Measurements from ENCODE around the gene CD274.
"Not testable (repeated sequence)": the region's sequence is repeated elsewhere in the genome, so short reads cannot be mapped to it uniquely, and the experiment has no call there.

Gene CD274

GRCh38 chr9:5494765-5495164, 44.4 kb downstream of the CD274 start:
- DNase-seq (ENCODE audit: low read depth in 1 of 2, low spot score in 1 of 2), result not testable (repeated sequence)

- DNase-seq (ENCODE audit: low read depth in 1 of 2, low spot score in 1 of 2), result no peak
Observed at GRCh38 chr9:5499157-5499556, 48.8 kb downstream of the CD274 start.

DNA sequence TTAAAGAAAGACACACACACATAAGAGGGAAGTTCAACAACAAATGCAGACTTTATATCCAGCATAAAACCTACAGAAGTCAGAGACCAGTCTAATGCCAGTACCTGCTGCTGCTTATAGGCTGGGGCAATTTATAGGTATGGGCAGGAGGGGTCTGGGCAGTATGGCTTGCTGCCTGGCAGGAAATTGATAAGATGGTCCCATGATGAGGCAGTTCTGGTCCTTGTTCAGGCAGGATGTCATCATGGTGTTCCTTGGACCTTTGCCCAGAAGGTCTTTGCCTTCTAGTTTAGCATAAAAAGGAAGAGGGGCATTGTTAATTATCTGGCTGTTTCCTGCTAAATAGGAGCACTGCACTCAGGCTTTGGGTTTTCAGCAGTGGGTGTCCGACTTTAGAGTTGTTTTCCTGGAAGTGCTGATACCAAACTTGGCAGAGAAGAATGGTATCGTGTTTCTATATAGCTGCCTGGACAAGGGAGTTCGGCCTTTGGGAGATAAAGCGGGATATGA, 49.6 kb downstream of the CD274 start:
- DNase-seq (ENCODE audit: low read depth in 1 of 2, low spot score in 1 of 2), result no peak

DNA sequence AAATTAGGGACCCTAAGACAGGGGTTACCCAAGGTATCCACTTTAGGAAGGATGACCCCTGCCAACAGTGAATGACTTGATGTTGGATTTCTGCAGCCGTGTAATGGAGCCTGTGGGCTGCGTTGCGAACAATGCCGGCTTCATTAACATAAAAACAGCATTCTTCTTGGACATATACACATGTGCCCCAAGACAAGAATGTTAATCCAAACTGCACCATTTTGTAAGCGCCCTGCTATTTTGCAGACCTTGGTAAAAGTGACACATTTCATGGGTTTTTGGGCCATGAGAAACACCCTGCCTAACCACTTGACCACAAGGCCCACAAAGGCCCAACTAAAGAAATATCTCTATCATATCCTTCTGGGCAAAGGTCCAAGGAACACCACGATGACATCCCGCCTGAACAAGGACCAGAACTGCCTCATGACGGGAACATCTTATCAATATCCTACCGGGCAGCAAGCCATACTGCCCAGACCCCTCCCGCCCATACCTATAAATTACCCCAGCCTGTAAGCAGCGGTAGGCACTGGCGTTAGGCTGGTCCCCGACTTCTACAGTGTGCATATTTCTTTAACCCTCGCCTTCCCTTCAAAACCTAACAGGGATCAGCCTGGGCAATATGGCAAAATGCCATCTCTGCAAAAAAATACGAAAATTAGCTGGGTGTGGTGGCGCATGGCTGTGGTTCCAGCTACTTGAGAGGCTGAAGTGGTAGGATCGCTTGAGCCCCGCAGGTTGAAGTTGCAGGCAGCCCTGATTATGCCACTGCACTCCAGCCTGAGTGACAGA, 50.3 kb downstream of the CD274 start:
- no peak for DNase-seq (ENCODE audit: low read depth in 1 of 2, low spot score in 1 of 2)

DNA sequence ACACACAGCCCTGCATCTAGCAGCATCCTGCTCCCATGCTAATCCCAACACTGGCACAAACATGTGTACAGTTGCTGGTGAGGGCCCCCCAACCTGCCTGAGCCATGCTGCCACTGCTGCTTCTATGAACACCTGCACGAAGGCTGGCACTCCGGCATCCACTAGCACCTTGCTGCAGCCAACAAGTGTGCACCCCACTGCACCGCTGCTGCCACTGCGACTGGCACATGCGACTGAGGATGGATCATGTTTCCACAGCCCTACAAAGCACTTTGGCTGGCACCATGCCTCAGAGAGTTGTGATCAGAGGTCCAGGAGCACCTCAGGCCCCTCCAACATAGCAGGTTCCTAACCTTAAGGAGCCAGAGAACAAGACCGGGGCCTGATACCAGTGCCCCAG, 52.2 kb downstream of the CD274 start:
- DNase-seq (ENCODE audit: low read depth in 1 of 2, low spot score in 1 of 2), result no peak

DNA sequence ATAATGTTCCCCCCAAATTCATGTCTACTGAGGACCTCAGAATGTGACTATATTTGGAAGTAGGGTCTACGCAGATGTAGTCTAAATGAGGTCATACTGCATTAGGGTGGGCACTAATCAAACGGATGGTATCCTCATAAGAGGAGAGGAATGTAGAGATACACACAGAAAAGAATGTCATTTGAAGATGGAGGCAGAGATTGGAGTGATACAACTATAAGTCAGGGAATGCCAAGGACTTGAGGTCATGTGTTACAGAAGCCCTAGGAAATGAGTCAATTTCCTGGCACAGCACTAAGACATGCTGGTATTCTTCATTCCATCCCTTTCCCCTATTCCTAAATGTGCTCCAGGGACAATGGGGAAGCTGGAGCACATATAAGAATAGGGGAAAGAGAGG, 59.2 kb downstream of the CD274 start:
- DNase-seq (ENCODE audit: low read depth in 1 of 2, low spot score in 1 of 2), result no peak

DNA sequence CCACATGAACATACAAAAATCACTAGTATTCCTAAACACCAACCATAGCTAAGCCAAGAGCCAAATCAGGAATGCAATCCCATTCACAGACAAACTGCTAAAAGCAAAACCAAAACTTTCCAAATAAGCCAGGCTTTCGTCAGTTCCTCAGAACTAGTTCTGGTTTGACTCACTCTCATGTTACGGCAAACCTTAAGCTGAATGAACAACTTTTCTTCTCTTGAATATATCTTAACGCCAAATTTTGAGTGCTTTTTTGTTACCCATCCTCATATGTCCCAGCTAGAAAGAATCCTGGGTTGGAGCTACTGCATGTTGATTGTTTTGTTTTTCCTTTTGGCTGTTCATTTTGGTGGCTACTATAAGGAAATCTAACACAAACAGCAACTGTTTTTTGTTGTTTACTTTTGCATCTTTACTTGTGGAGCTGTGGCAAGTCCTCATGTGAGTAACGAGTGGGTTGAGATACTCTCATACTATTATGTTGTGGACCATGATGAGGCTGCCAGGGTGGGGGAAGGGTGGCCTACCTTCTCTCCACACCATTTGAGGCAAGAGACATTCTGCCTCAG, 60.1 kb downstream of the CD274 start, which contains the start of gene PDCD1LG2:
PDCD1LG2 (plus strand) TSS at position 172 of the 572 bp plus-strand sequence. CDS start 12,016 bp downstream, outside the sequence.
- peak in 1 of 2 donors; percentile 17 for DNase-seq (ENCODE audit: low read depth in 1 of 2, low spot score in 1 of 2)

- DNase-seq (ENCODE audit: low read depth in 1 of 2, low spot score in 1 of 2), result no peak
Observed at GRCh38 chr9:5510989-5511388, 60.6 kb downstream of the CD274 start.

DNA sequence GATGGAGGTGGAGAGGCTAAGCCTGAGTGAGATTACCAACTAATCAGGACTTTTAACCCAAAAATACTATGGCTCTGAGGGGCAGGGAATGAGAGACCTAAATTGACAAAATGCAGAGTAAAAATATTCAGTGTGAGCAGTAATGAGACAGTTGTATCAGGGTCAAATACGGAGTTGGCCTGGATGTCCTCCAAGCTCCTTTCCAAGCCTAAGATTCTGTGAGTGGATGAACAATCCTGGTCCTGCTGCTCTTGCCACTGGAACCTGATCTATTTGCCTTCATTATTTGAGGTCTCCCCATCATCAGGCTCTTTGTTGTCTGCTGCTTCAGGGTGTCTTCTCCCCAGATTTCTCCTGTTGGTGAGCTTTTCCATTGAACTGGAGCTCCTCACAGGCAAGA, 61.1 kb downstream of the CD274 start:
- no peak for DNase-seq (ENCODE audit: low read depth in 1 of 2, low spot score in 1 of 2)

DNA sequence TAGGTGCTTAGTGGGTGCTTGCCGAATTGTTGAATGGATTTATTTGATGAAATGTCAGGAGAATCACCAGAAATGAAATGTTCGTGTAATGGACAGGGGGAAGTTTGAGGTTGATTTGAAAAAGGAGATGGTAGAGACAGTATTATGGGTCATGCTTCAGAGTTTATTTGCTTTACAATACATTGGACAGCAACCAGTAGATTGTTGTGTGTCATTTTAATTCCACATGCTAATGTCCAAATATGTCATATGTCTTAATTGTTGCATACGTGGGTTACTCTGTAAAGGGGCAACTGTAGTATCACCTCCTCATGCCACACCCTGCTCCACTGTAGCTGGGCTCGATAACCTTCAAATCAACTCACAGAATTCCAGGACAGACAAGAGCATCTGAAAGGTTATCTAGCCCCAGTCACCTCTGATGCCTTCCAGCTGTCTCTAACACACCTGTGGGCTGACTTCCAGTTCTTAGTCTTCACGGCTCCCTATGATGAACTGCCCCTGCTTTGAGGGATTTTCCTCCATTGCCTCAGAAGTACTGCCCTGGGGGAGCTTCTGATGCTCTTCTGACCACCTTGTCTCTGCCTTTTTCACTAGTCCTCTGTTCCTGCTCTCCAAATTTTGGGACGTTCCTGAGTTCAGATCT, 61.7 kb downstream of the CD274 start:
- no peak for DNase-seq (ENCODE audit: low read depth in 1 of 2, low spot score in 1 of 2)

DNA sequence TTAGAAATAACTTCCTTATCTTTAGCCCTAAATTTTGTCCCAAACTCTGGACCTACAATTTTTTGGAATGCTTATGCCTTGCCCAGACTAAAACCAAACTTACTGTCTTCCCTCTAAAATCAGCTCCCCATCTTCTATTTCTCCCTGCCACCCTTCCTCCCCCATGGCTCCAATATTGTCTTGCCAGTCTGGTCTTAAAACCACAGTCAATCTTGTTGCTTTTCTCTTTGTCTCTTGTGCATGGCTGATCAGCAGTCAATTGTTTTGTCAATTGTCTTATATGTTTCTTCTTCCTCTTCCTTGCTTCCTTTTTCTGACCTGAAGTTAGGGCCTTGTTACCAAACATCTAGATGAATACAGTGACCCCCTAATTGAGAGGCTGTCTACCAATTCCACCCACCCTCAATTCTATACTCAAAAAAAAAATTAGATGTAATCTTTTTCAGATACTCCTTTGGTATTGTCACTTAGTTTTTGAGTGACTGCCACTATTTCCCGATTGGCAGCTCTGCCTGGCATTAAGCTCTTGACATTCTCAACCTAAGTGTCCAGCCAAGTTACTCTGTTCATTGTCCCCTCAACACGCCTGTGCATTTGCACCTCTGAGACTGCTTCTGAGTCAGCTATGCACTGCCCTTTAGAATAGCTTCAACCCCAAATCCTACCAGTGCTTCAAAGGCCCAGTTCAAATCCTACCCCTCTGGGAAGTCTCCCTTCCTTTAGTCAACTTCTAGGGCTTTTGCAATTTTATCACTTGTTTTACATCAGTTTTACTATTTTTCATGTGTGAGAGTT, 62.5 kb downstream of the CD274 start:
- no peak for DNase-seq (ENCODE audit: low read depth in 1 of 2, low spot score in 1 of 2)

DNA sequence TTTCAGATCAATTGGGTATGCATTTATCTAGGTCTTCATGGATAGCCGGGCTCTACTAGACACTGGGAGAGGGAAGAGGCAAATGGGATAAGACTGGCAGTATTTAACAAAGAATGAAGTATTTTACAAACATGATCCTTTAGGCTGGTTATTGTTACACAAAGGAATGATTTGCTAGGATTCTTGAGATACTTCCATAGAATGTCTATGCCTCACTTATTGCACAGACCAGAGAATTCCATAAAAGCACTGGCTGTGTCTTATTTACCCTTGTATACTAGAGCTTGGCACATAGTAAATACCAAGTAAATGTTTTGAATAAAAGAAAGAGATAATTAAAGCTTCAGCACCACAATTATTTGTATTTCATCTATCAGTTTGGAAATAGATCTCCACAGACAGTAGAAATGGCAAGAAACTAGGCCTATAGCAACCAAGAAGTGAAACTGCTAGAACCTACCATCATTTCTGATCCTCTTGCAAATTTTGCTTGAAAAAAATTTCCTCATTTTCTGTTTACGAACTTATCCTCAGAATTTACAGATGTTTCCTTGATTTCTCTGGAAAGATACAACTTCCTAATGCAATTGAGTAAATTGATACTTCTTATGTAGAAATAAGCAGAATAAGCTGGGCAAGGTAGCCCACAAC, 63.7 kb downstream of the CD274 start:
- DNase-seq (ENCODE audit: low read depth in 1 of 2, low spot score in 1 of 2), result no peak

GRCh38 chr9:5514617-5515260, 64.4 kb downstream of the CD274 start:
- DNase-seq (ENCODE audit: low read depth in 1 of 2, low spot score in 1 of 2), result no peak

DNA sequence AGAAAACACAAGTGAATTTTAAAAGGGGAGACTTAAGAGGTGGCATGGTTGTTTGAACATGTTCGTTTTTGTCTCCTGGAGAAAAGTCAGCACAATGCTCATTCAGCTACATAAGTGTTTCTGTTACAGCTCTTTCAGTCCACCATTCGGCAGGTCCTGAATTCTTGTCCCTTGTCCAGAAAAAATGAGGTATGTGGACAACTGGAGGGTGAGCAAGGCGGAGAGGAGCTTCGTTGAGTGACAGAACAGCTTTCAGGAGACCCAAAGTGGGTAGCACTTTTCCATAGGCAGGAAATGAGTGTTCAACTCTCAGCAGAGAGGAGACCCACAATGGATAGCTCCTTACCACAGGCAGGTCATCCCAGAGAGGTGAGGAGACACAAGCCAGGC, 64.9 kb downstream of the CD274 start:
- no peak for DNase-seq (ENCODE audit: low read depth in 1 of 2, low spot score in 1 of 2)

GRCh38 chr9:5516453-5517220, 66.3 kb downstream of the CD274 start:
- no peak for DNase-seq (ENCODE audit: low read depth in 1 of 2, low spot score in 1 of 2)

DNA sequence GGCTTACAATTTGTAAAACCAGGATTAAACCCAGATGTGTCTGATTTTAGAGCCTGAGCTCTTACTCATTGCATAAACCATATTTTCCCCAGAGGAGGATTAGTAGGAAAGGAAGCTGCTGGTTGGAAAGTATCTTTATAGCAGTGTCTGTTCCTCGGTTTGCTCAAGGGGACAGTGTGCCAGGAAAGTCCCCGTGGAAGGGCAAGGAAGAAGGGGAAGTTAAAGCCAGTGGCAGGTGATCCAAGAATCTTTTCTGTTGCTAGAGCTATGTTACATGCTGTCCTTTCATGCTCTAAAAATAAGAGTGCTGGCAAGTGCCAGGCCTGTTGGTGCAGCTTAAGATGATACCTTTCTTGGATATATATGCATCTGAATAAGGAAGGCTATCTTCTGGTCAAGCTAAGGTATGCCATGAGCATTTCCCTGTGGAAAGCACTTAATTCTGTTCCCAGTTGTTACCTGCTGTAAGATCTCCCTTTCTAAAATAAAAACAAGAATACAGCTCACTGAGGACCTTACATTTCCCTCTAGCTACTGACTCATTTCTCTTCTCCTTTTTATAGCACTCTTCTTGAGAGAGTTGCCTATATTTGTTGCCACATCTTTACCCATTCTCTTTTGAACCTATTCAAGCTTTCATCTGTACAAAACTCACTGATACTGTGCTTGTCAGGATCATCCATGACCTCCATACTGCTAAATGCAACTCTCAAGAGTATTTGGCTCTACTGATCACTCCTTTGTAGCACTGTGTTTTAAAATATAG, 68.0 kb downstream of the CD274 start:
- DNase-seq (ENCODE audit: low read depth in 1 of 2, low spot score in 1 of 2), result no peak

- DNase-seq (ENCODE audit: low read depth in 1 of 2, low spot score in 1 of 2), result no peak
Observed at GRCh38 chr9:5518937-5519319, 68.6 kb downstream of the CD274 start.

Data from activated T-helper 1 cell treated with anti-CD3 and anti-CD28 coated beads, Interleukin-2, amount 50 U/mL, for 16 hours (primary cell).